Common myeloid progenitor, CD34-positive (primary cell): ENCODE results near the gene PRR13.

Experiments used
- CTCF ChIA-PET: fragments of 350-600 bp; sonication (Branson Sonifier 250); formaldehyde crosslinking; loops from one replicate; lab custom pipeline; 2021; ENCODE audit warnings: antibody characterized with exemption; lab: Charles Lee
- POLR2A ChIA-PET: fragments of 350-600 bp; sonication (Branson Sonifier 250); formaldehyde crosslinking; loops from one replicate; lab custom pipeline; 2021; ENCODE audit warnings: antibody characterized with exemption; lab: Charles Lee
- DNase-seq, 3 donors: peaks; one replicate each; pipeline versions ENCODE4 v3.0.0 to v3.0.0-alpha.2; 2013
- H3K27ac ChIP-seq, 2 experiments: 1 replicate in 1 of 2; 2 replicates in 1 of 2; pipeline ENCODE4 v1.7.0; 2013; ENCODE audit warnings: inconsistent platforms in 2 of 2, low read length in 2 of 2, mild to moderate bottlenecking in 2 of 2, low read depth in 1 of 2, moderate library complexity in 1 of 2; ENCODE audit not compliant: severe bottlenecking in 2 of 2, insufficient read depth in 1 of 2, poor library complexity in 1 of 2
- H3K27me3 ChIP-seq, 5 experiments: replicated peaks in 2 of 5; 1 replicate in 3 of 5; 2 replicates in 2 of 5; pipeline versions ENCODE4 v1.6.1 to v1.7.0; 2013; ENCODE audit warnings: low read length in 4 of 5, mild to moderate bottlenecking in 2 of 5, moderate library complexity in 2 of 5, inconsistent platforms in 1 of 5; ENCODE audit not compliant: insufficient read depth in 5 of 5, control insufficient read depth in 4 of 5
- H3K36me3 ChIP-seq, 4 experiments: 1 replicate in 2 of 4; 2 replicates in 2 of 4; pipeline versions ENCODE4 v1.6.1 to v1.7.0; 2013; ENCODE audit warnings: low read length in 3 of 4, control low read depth in 1 of 4, mild to moderate bottlenecking in 1 of 4; ENCODE audit not compliant: control insufficient read depth in 4 of 4, insufficient read depth in 4 of 4
- H3K4me1 ChIP-seq, 4 experiments: 1 replicate in 3 of 4; 2 replicates in 1 of 4; pipeline versions ENCODE4 v1.6.1 to v1.7.1; 2013; ENCODE audit warnings: low read length in 3 of 4, mild to moderate bottlenecking in 3 of 4, control low read depth in 1 of 4, inconsistent platforms in 1 of 4, moderate library complexity in 1 of 4; ENCODE audit not compliant: control insufficient read depth in 4 of 4, insufficient read depth in 4 of 4; ENCODE audit errors: control extremely low read depth in 1 of 4
- H3K4me3 ChIP-seq, 7 experiments: 1 replicate in 4 of 7; 2 replicates in 3 of 7; pipeline versions ENCODE4 v1.5.1 to v1.7.0; 2013; ENCODE audit warnings: mild to moderate bottlenecking in 7 of 7, low read length in 6 of 7, moderate library complexity in 6 of 7, inconsistent platforms in 2 of 7, low read depth in 2 of 7, control low read depth in 1 of 7; ENCODE audit not compliant: insufficient read depth in 4 of 7, control insufficient read depth in 1 of 7; ENCODE audit errors: extremely low read depth in 1 of 7
- H3K9me3 ChIP-seq, 5 experiments: 1 replicate in 4 of 5; 2 replicates in 1 of 5; pipeline versions ENCODE4 v1.6.1 to v1.7.1; 2013; ENCODE audit warnings: low read length in 4 of 5, mild to moderate bottlenecking in 2 of 5, inconsistent platforms in 1 of 5, low read depth in 1 of 5, moderate library complexity in 1 of 5; ENCODE audit not compliant: control insufficient read depth in 4 of 5, insufficient read depth in 2 of 5; ENCODE audit errors: control extremely low read depth in 1 of 5
- WGBS: methylation state at CpG from one replicate; pipeline ENCODE4 v1.1.5; 2013; ENCODE audit not compliant: insufficient coverage; 5-methylcytosine and 5-hydroxymethylcytosine counted together

PRR13 gene

GRCh38 chr12:53466640-53467039 lies 25.1 kb downstream of the PRR13 start:
- H3K27me3 ChIP-seq, result no peaks in the 10 kb centered on the region
- CTCF ChIA-PET, result interaction anchor here (1.1 to 4.1 kb wide), 4 partner anchors 9 to 12 kb away, joined by 4 to 24 read pairs (median 12); no protein-coding TSS in a partner anchor
- H3K27ac ChIP-seq, result no peak overlapping the region
- no peaks in the 10 kb centered on the region for H3K9me3 ChIP-seq
- 96% methylated on average over 2 of the region's 4 CpGs for WGBS
- DNase-seq, result no peak
- no peaks in the 10 kb centered on the region for H3K4me1 ChIP-seq
- no peak overlapping the region for H3K4me3 ChIP-seq
- H3K36me3 ChIP-seq, result peaks cover 55 to 97% (median 86%) of the 10 kb centered on the region in 4 experiments
- POLR2A ChIA-PET, result interaction anchor here (1.1 kb wide), 1 partner anchor 9 kb away, joined by 5 read pairs; no protein-coding TSS in a partner anchor

DNA sequence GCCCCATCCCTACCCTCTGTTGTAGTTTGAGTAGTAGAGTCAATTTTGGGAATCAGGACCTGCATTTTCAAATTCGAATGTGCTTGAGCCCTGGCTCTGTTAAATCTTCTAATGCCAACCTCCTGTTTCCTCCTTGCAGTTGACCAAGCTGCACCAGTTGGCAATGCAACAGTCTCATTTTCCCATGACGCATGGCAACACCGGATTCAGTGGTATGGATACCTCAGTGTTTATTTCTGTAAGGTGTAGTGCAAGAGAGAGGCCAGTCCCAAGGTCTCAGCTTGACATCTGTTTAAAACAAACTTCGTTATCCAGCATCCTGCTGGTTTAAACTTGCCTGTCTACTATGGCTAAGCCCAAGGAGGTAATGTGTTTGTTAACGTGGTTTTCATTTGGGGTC lies 25.5 kb downstream of the PRR13 start:
- H3K4me1 ChIP-seq, result no peaks in the 10 kb centered on the region
- H3K4me3 ChIP-seq, result no peak overlapping the region
- DNase-seq, result no peak
- no peak overlapping the region for H3K27ac ChIP-seq
- no peaks in the 10 kb centered on the region for H3K27me3 ChIP-seq
- peaks cover 57 to 97% (median 88%) of the 10 kb centered on the region in 4 experiments for H3K36me3 ChIP-seq
- CTCF ChIA-PET, result interaction anchor here (2.3 to 4.1 kb wide), 3 partner anchors 9 to 12 kb away, joined by 6 to 14 read pairs (median 9); no protein-coding TSS in a partner anchor
- H3K9me3 ChIP-seq, result no peaks in the 10 kb centered on the region
- POLR2A ChIA-PET, result no interaction called here
- 100% methylated on average over 3 of the region's 5 CpGs for WGBS

DNA sequence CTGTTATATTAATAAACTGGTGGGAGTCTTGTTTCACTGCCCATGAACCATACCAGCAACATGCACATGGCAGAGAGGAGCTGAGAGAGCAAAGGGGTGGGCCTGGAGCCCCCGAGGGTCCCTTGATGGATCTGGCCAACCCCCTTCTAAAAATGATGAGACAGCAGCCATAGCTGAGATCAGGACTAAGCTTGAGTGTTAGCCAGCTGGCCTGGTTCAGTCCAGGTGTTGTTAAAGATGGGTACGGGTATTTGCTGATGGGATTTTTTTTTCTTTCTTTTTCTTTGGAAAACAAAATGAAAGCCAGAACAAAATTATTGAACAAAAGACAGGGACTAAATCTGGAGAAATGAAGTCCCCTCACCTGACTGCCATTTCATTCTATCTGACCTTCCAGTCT lies 26.3 kb downstream of the PRR13 start:
- no peaks in the 10 kb centered on the region for H3K4me1 ChIP-seq
- WGBS, result 80% methylated on average over 1 of the region's 2 CpGs
- no peak for DNase-seq
- H3K27me3 ChIP-seq, result no peaks in the 10 kb centered on the region
- ChIA-PET POLR2A (interaction anchor here (0.7 kb wide), 1 partner anchor 13 kb away, joined by 3 read pairs; no protein-coding TSS in a partner anchor), CTCF (interaction anchor here (0.7 to 4.1 kb wide), 6 partner anchors 8 to 120 kb away, joined by 3 to 14 read pairs (median 8); no protein-coding TSS in a partner anchor)
- H3K36me3 ChIP-seq, result peaks cover 57 to 97% (median 88%) of the 10 kb centered on the region in 4 experiments
- no peaks in the 10 kb centered on the region for H3K9me3 ChIP-seq
- no peak overlapping the region for H3K4me3 ChIP-seq
- no peak overlapping the region for H3K27ac ChIP-seq

DNA sequence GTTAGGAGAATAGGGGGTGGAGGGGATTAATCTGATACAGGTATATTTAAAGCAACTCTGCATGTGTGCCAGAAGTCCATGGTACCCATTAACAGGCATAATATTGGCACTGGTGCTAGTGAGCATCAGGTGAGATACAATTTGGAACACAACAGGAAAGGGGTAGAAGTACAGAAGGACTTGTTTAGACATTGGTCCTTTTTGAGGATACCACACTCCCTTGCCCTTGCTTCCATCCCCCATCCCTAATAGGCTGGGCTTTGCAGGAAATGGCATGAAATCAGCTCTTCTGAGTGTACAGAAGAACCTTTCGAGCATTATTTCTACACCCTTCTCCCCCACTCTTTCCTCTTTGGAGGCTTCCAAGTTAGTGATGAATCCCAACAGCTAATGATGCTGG lies 26.7 kb downstream of the PRR13 start:
- no peaks in the 10 kb centered on the region for H3K4me1 ChIP-seq
- H3K4me3 ChIP-seq, result no peak overlapping the region
- WGBS, result 100% methylated on average over 1 of the region's 1 CpG
- CTCF ChIA-PET, result interaction anchor here (0.7 to 4.1 kb wide), 6 partner anchors 8 to 120 kb away, joined by 3 to 14 read pairs (median 8); no protein-coding TSS in a partner anchor
- POLR2A ChIA-PET, result interaction anchor here (0.6 to 0.7 kb wide), 2 partner anchors 14 to 64 kb away, joined by 3 read pairs; no protein-coding TSS in a partner anchor
- peaks cover 57 to 97% (median 87%) of the 10 kb centered on the region in 4 experiments for H3K36me3 ChIP-seq
- H3K9me3 ChIP-seq, result no peaks in the 10 kb centered on the region
- no peak for DNase-seq
- no peak overlapping the region for H3K27ac ChIP-seq
- no peaks in the 10 kb centered on the region for H3K27me3 ChIP-seq

- no peaks in the 10 kb centered on the region for H3K4me1 ChIP-seq
- H3K27ac ChIP-seq, result no peak overlapping the region
- ChIA-PET CTCF (interaction anchor here (1.3 to 8.9 kb wide), 4 partner anchors 11 to 120 kb away, joined by 5 to 130 read pairs (median 16); partner anchors contain the start of gene NPFF), POLR2A (interaction anchor here (4.6 kb wide), 1 partner anchor 10 kb away, joined by 20 read pairs; no protein-coding TSS in a partner anchor)
- no peak overlapping the region for H3K4me3 ChIP-seq
- H3K36me3 ChIP-seq, result peaks cover 58 to 97% (median 87%) of the 10 kb centered on the region in 4 experiments
- DNase-seq, result no peak
- H3K27me3 ChIP-seq, result no peaks in the 10 kb centered on the region
- WGBS, result no CpG with 5 or more reads among the region's 1 CpG
- no peaks in the 10 kb centered on the region for H3K9me3 ChIP-seq
Measured at GRCh38 chr12:53472056-53472582, 30.6 kb downstream of the PRR13 start.

DNA sequence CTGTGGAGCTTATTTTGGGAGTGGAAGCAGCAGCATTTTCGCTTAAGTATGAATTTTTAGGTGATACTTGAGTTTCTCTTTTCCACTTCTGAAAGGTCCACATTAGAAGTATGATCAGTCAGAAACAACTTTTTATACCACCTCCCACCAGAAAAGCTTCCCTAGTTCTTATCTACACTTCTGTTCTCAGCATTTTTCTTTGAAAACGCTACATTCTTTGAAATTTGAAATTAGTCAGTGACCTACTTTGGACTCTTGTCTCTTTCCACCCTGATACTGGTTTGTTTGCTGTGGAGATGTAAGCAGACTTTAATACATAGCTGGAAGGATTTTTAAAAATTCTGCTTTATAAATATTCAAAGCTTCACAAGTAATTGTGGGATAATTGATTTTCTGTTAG lies 32.5 kb downstream of the PRR13 start:
- Histone ChIP-seq H3K27me3 (no peaks in the 10 kb centered on the region), H3K4me1 (no peaks in the 10 kb centered on the region), H3K36me3 (peaks cover 60 to 95% (median 81%) of the 10 kb centered on the region in 4 experiments), H3K27ac (no peak overlapping the region), H3K9me3 (no peaks in the 10 kb centered on the region), H3K4me3 (no peak overlapping the region)
- no CpG with 5 or more reads among the region's 2 CpGs for WGBS
- POLR2A ChIA-PET, result interaction anchor here (1.5 to 4.6 kb wide), 2 partner anchors 8 to 35 kb away, joined by 6 to 20 read pairs; no protein-coding TSS in a partner anchor
- no peak for DNase-seq
- CTCF ChIA-PET, result interaction anchor here (0.7 to 8.9 kb wide), 10 partner anchors 9 to 153 kb away, joined by 3 to 130 read pairs (median 8); partner anchors contain the start of genes AAAS and NPFF

- 94% methylated on average over 13 of the region's 13 CpGs for WGBS
- no peak overlapping the region for H3K27ac ChIP-seq
- H3K4me1 ChIP-seq, result no peaks in the 10 kb centered on the region
- POLR2A ChIA-PET, result interaction anchor here (0.6 to 1.5 kb wide), 3 partner anchors 19 to 34 kb away, joined by 3 to 6 read pairs (median 3); no protein-coding TSS in a partner anchor
- CTCF ChIA-PET, result interaction anchor here (0.7 to 8.9 kb wide), 13 partner anchors 8 to 154 kb away, joined by 3 to 130 read pairs (median 5); partner anchors contain the start of genes AAAS and NPFF
- DNase-seq, result no peak
- no peaks in the 10 kb centered on the region for H3K9me3 ChIP-seq
- H3K36me3 ChIP-seq, result peaks cover 58 to 95% (median 78%) of the 10 kb centered on the region in 4 experiments
- H3K27me3 ChIP-seq, result no peaks in the 10 kb centered on the region
- H3K4me3 ChIP-seq, result no peak overlapping the region
Measured at GRCh38 chr12:53474819-53475218, 33.3 kb downstream of the PRR13 start.
